BE2C (cell line): ENCODE data around the gene RGS16.

Experiments
- DNase-seq: peaks from one replicate; pipeline ENCODE4 v3.0.0-alpha.2; 2020
- H3K27me3 ChIP-seq: fragments of 250-450 bp; sonication (Bioruptor Pico); 2 replicates; pipeline ENCODE4 v1.5.1; 2020; ENCODE audit warnings: mild to moderate bottlenecking
- H3K36me3 ChIP-seq: fragments of 250-450 bp; sonication (Bioruptor Pico); 2 replicates; pipeline ENCODE4 v1.5.1; 2020; ENCODE audit warnings: mild to moderate bottlenecking
- H3K4me1 ChIP-seq: fragments of 250-450 bp; sonication (Bioruptor Pico); 2 replicates; pipeline ENCODE4 v1.5.1; 2020
- H3K4me3 ChIP-seq: 2 replicates; pipeline ENCODE4 v1.5.1; 2011; ENCODE audit warnings: low read depth, low read length
- H3K9me3 ChIP-seq: fragments of 250-450 bp; sonication (Bioruptor Pico); 2 replicates; pipeline ENCODE4 v1.5.1; 2020
- TF ChIP-seq, protein P1 (sequence below): IDR thresholded peaks from 2 replicates; pipeline ENCODE4 v1.5.1; 2012; ENCODE audit warnings: mild to moderate bottlenecking, low read depth, low read length

Gene RGS16

GRCh38 chr1:182621906-182622305 is 17.7 kb upstream of the RGS16 start:
- Histone ChIP-seq H3K4me3 (no peak overlapping the region), H3K36me3 (no peaks in the 10 kb centered on the region), H3K4me1 (peaks cover 57% of the 10 kb centered on the region), H3K27me3 (no peaks in the 10 kb centered on the region), H3K9me3 (no peaks in the 10 kb centered on the region)
- no peak for DNase-seq
- TF ChIP-seq, protein P1, sequence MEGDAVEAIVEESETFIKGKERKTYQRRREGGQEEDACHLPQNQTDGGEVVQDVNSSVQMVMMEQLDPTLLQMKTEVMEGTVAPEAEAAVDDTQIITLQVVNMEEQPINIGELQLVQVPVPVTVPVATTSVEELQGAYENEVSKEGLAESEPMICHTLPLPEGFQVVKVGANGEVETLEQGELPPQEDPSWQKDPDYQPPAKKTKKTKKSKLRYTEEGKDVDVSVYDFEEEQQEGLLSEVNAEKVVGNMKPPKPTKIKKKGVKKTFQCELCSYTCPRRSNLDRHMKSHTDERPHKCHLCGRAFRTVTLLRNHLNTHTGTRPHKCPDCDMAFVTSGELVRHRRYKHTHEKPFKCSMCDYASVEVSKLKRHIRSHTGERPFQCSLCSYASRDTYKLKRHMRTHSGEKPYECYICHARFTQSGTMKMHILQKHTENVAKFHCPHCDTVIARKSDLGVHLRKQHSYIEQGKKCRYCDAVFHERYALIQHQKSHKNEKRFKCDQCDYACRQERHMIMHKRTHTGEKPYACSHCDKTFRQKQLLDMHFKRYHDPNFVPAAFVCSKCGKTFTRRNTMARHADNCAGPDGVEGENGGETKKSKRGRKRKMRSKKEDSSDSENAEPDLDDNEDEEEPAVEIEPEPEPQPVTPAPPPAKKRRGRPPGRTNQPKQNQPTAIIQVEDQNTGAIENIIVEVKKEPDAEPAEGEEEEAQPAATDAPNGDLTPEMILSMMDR, result no peak

DNA sequence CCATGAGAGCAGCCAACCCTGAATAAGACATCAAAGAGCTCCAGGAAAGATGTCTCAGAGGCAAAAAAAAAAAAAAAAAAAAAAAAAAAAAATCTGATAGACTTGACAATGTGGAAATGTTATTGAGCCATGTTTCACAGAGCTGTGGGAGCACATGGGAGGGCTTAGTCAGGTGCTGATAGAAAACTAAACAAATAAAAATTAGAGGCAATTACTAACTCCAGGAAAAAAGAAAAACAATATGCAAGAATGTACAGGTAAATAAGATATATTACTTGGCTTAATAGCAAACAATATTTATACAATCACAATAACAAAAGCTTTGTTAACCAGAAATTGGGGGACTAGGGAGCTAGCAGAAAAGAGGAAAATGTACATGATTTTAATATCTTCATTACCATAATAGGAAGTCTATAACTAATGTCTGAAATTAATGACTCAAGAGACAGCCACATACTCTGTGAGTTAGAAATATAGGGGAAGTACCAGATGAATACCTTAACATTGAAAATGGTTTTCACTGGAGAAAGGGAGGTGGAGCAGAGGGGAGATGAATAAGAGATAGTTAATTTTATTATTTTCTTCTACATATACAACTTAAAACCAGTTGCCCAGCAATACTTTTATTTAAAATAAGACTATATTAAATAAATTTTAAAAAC is 16.9 kb upstream of the RGS16 start:
- Histone ChIP-seq H3K4me1 (peaks cover 54% of the 10 kb centered on the region), H3K9me3 (no peaks in the 10 kb centered on the region)
- TF ChIP-seq, protein P1, result no peak

GRCh38 chr1:182617734-182618351 is 13.7 kb upstream of the RGS16 start:
- no peak for DNase-seq
- Histone ChIP-seq H3K4me3 (no peak overlapping the region), H3K9me3 (no peaks in the 10 kb centered on the region), H3K36me3 (no peaks in the 10 kb centered on the region), H3K27me3 (no peaks in the 10 kb centered on the region), H3K4me1 (peaks cover 27% of the 10 kb centered on the region)
- TF ChIP-seq, protein P1, result no peak

More for the DNA sequence above, 16.9 kb upstream of the RGS16 start:
- no peaks in the 10 kb centered on the region for H3K27me3 ChIP-seq
- no peaks in the 10 kb centered on the region for H3K36me3 ChIP-seq
- no peak overlapping the region for H3K4me3 ChIP-seq
- DNase-seq, result no peak

GRCh38 chr1:182617014-182617429 is 12.8 kb upstream of the RGS16 start:
- Histone ChIP-seq H3K4me1 (peaks cover 33% of the 10 kb centered on the region), H3K9me3 (no peaks in the 10 kb centered on the region), H3K4me3 (no peak overlapping the region), H3K36me3 (no peaks in the 10 kb centered on the region), H3K27me3 (no peaks in the 10 kb centered on the region)
- no peak for DNase-seq
- TF ChIP-seq, protein P1, result no peak

GRCh38 chr1:182616130-182617013 is 12.2 kb upstream of the RGS16 start:
- no peaks in the 10 kb centered on the region for H3K36me3 ChIP-seq
- peak; percentile 85 for DNase-seq
- peak overlapping the region; percentile 69 for H3K4me3 ChIP-seq
- no peaks in the 10 kb centered on the region for H3K9me3 ChIP-seq
- H3K27me3 ChIP-seq, result no peaks in the 10 kb centered on the region
- TF ChIP-seq, protein P1, result no peak
- peaks cover 40% of the 10 kb centered on the region for H3K4me1 ChIP-seq
